NAMALWA (cell line): ENCODE data around the gene QSOX1.

Source experiments
- DNase-seq: peaks from one replicate; pipeline ENCODE4 v3.0.0-alpha.2; 2015; ENCODE audit warnings: low spot score

QSOX1 gene

DNA sequence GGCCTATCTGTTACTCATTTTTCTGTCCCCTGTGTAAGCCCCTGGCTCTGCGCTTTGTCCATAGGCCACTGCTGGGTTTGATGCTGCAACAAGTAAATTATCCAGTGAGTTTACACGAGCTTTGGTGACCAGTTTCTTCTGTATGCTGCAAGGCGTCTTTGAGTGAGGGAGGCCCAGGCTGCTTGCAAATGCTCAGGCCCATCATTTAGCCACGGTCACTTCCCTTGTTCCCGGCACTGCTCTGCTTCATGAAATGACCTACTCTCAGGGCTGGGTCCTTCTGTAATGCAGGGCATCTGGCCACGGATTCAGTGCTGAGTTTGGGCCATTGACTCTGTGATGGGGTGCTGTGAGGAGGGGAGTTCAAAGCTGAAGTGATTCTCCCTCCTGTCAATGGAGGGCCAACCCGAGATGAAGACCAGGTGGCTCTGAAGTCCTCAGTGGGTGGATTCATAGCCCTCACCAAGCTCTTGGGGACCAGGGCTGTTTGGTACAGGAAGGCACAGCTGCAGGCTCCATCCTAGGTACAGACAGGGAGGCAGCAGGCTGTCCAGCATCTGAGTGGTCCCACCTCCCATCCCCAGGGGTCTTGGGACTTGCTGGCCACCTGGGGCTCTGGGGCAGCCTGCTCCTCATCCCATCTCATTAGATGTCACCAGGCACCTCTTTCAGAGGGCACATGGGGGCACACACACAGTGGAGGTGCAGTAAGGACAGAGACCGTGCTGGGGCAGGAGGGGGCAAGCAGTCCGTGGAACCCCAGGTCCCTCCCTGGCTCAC, 97.0 kb downstream of the QSOX1 start:
- DNase-seq, result no peak

- peak; percentile 87 for DNase-seq
These were observed 98.2 kb downstream of the QSOX1 start for GRCh38 chr1:180252638-180253536.
